ENCODE measurements around the gene ASF1A.
"Not testable (repeated sequence)": the region's sequence is repeated elsewhere in the genome, so short reads cannot be mapped to it uniquely, and the experiment has no call there.

ASF1A gene

DNA sequence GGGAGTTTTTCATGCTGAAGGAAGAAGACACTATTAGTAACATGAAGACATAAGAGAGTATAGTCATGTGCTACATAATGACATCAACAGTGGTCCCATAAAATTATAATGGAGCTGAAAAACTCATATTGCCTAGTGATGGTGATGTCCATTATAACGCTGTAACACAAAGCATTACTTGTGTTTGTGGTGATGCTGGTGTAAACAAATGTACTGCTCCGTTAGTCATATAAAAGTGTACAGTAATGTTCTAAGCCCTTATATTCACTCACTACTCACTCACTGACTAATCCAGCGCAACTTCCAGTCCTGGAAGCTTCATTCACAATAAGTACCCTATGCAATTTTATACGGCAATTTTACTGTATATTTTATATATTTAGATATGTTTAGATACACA is 26.8 kb upstream of the ASF1A start:
- no peaks in the 10 kb centered on the region for H3K27me3 ChIP-seq (ENCODE audit: control insufficient read depth, insufficient read depth, low read length, poor library complexity, severe bottlenecking)
- H3K27ac ChIP-seq (ENCODE audit: insufficient read depth, low read depth, low read length, poor library complexity, severe bottlenecking) = no peak overlapping the region
- no peak overlapping the region for H3K4me3 ChIP-seq (ENCODE audit: insufficient read depth, low read depth, low read length)
- no peaks in the 10 kb centered on the region for H3K4me1 ChIP-seq (ENCODE audit: control insufficient read depth, insufficient read depth, low read length)
- 87 to 96% methylated on average over 3 to 4 of the region's 4 CpGs for WGBS, 2 experiments
- no peaks in the 10 kb centered on the region for H3K36me3 ChIP-seq (ENCODE audit: control insufficient read depth, insufficient read depth, low read length)
- no peaks in the 10 kb centered on the region for H3K9me3 ChIP-seq (ENCODE audit: control insufficient read depth, low read length)

DNA sequence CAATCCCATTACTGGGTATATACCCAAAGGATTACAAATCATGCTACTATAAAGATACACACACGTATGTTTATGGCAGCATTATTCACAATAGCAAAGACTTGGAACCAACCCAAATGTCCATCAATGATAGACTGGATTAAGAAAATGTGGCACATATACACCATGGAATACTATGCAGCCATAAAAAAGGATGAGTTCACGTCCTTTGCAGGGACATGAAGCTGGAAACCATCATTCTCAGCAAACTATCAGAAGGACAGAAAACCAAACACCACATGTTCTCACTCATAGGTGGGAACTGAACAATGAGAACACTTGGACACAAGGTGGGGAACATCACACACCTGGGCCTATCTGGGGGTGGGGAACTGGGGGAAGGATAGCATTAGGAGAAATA is 25.1 kb upstream of the ASF1A start:
- not testable (repeated sequence) for H3K4me1 ChIP-seq (ENCODE audit: control insufficient read depth, insufficient read depth, low read length); H3K4me3 ChIP-seq (ENCODE audit: insufficient read depth, low read depth, low read length); H3K9me3 ChIP-seq (ENCODE audit: control insufficient read depth, low read length); H3K27ac ChIP-seq (ENCODE audit: insufficient read depth, low read depth, low read length, poor library complexity, severe bottlenecking); H3K27me3 ChIP-seq (ENCODE audit: control insufficient read depth, insufficient read depth, low read length, poor library complexity, severe bottlenecking); H3K36me3 ChIP-seq (ENCODE audit: control insufficient read depth, insufficient read depth, low read length)
- 93% methylated on average over 2 of the region's 2 CpGs for WGBS, 2 experiments

GRCh38 chr6:118869350-118869749 is 24.6 kb upstream of the ASF1A start:
- H3K4me3 ChIP-seq (ENCODE audit: insufficient read depth, low read depth, low read length) = no peak overlapping the region
- 100% methylated on average over 1 of the region's 2 CpGs; no CpG with 5 or more reads in 1 of the 2 experiments for WGBS, 2 experiments
- H3K27ac ChIP-seq (ENCODE audit: insufficient read depth, low read depth, low read length, poor library complexity, severe bottlenecking) = no peak overlapping the region

GRCh38 chr6:118869894-118870589 is 23.9 kb upstream of the ASF1A start:
- Histone ChIP-seq H3K4me3 (ENCODE audit: insufficient read depth, low read depth, low read length) (no peak overlapping the region), H3K36me3 (ENCODE audit: control insufficient read depth, insufficient read depth, low read length) (no peaks in the 10 kb centered on the region), H3K9me3 (ENCODE audit: control insufficient read depth, low read length) (no peaks in the 10 kb centered on the region), H3K4me1 (ENCODE audit: control insufficient read depth, insufficient read depth, low read length) (no peaks in the 10 kb centered on the region), H3K27me3 (ENCODE audit: control insufficient read depth, insufficient read depth, low read length, poor library complexity, severe bottlenecking) (no peaks in the 10 kb centered on the region), H3K27ac (ENCODE audit: insufficient read depth, low read depth, low read length, poor library complexity, severe bottlenecking) (no peak overlapping the region)
- WGBS, 2 experiments = 96 to 100% methylated on average over 1 to 2 of the region's 2 CpGs

More at GRCh38 chr6:118869350-118869749, 24.6 kb upstream of the ASF1A start:
- no peaks in the 10 kb centered on the region for H3K36me3 ChIP-seq (ENCODE audit: control insufficient read depth, insufficient read depth, low read length)
- no peaks in the 10 kb centered on the region for H3K9me3 ChIP-seq (ENCODE audit: control insufficient read depth, low read length)
- H3K27me3 ChIP-seq (ENCODE audit: control insufficient read depth, insufficient read depth, low read length, poor library complexity, severe bottlenecking) = no peaks in the 10 kb centered on the region
- no peaks in the 10 kb centered on the region for H3K4me1 ChIP-seq (ENCODE audit: control insufficient read depth, insufficient read depth, low read length)

DNA sequence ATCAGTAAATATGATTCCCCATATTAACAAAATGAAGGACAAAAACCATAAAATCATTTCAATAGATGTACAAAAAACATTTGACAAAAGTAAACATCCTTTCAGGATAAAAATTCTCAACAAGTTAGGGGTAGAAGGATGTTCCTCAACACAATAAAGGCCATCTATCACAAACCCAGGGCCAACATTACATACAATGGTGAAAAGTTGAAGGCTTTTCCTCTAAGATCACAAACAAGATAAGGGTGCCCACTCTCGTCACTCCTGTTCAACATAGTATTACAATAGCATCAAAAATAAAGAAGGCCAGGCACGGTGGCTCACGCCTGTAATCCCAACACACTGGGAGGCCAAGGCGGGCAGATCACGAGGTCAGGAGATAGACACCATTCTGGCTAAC is 22.6 kb upstream of the ASF1A start:
- Histone ChIP-seq H3K27me3 (ENCODE audit: control insufficient read depth, insufficient read depth, low read length, poor library complexity, severe bottlenecking) (no peaks in the 10 kb centered on the region), H3K4me3 (ENCODE audit: insufficient read depth, low read depth, low read length) (no peak overlapping the region), H3K27ac (ENCODE audit: insufficient read depth, low read depth, low read length, poor library complexity, severe bottlenecking) (no peak overlapping the region), H3K36me3 (ENCODE audit: control insufficient read depth, insufficient read depth, low read length) (no peaks in the 10 kb centered on the region), H3K9me3 (ENCODE audit: control insufficient read depth, low read length) (no peaks in the 10 kb centered on the region), H3K4me1 (ENCODE audit: control insufficient read depth, insufficient read depth, low read length) (no peaks in the 10 kb centered on the region)
- WGBS, 2 experiments = 90 to 95% methylated on average over 5 of the region's 5 CpGs

DNA sequence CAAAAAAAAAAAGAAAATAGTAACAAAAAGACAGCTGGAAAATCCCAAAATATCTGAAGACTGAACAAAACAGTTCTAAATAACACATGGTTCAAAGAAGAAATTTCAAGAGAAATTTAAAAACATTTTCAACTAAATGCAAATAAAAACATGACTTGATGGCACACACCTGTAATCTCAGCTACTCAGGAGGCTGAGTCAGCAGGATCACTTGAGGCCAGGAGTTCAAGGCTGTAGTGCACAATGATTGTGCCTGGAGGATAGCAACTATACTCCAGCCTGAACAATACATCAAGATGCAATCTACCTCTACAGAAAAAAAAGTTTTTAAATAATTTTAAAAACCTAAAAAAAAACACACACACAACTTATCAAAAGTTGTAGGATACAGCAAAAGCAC is 21.6 kb upstream of the ASF1A start:
- H3K27me3 ChIP-seq (ENCODE audit: control insufficient read depth, insufficient read depth, low read length, poor library complexity, severe bottlenecking) = no peaks in the 10 kb centered on the region
- no peak overlapping the region for H3K27ac ChIP-seq (ENCODE audit: insufficient read depth, low read depth, low read length, poor library complexity, severe bottlenecking)
- no peak overlapping the region for H3K4me3 ChIP-seq (ENCODE audit: insufficient read depth, low read depth, low read length)
- no peaks in the 10 kb centered on the region for H3K4me1 ChIP-seq (ENCODE audit: control insufficient read depth, insufficient read depth, low read length)
- no peaks in the 10 kb centered on the region for H3K36me3 ChIP-seq (ENCODE audit: control insufficient read depth, insufficient read depth, low read length)
- no peaks in the 10 kb centered on the region for H3K9me3 ChIP-seq (ENCODE audit: control insufficient read depth, low read length)

- no peak overlapping the region for H3K4me3 ChIP-seq (ENCODE audit: insufficient read depth, low read depth, low read length)
- no peaks in the 10 kb centered on the region for H3K9me3 ChIP-seq (ENCODE audit: control insufficient read depth, low read length)
- no peak overlapping the region for H3K27ac ChIP-seq (ENCODE audit: insufficient read depth, low read depth, low read length, poor library complexity, severe bottlenecking)
- H3K36me3 ChIP-seq (ENCODE audit: control insufficient read depth, insufficient read depth, low read length) = no peaks in the 10 kb centered on the region
- 89 to 90% methylated on average over 2 of the region's 2 CpGs for WGBS, 2 experiments
- H3K4me1 ChIP-seq (ENCODE audit: control insufficient read depth, insufficient read depth, low read length) = no peaks in the 10 kb centered on the region
- no peaks in the 10 kb centered on the region for H3K27me3 ChIP-seq (ENCODE audit: control insufficient read depth, insufficient read depth, low read length, poor library complexity, severe bottlenecking)
Observed at GRCh38 chr6:118872726-118873125, 21.2 kb upstream of the ASF1A start.

DNA sequence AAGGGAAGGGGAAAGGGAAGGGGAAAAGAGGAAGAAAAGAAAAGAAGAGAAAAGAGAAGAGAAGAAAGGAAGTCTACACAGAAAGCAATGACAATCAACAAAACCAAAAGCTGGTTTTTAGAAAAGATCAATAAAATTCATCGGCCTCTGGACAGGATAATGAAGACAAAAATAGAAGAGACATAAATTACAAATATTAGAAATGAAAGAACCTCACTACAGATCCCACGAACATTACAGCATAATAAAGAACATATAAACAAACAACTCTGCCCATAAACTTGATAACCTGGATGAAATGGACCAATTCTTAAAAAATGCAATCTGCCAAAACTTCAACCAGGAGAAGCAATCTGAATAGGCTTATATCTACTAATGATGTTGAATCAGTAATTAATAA is 20.7 kb upstream of the ASF1A start:
- Histone ChIP-seq H3K36me3 (ENCODE audit: control insufficient read depth, insufficient read depth, low read length) (no peaks in the 10 kb centered on the region), H3K4me3 (ENCODE audit: insufficient read depth, low read depth, low read length) (no peak overlapping the region), H3K27me3 (ENCODE audit: control insufficient read depth, insufficient read depth, low read length, poor library complexity, severe bottlenecking) (no peaks in the 10 kb centered on the region), H3K9me3 (ENCODE audit: control insufficient read depth, low read length) (no peaks in the 10 kb centered on the region), H3K4me1 (ENCODE audit: control insufficient read depth, insufficient read depth, low read length) (no peaks in the 10 kb centered on the region), H3K27ac (ENCODE audit: insufficient read depth, low read depth, low read length, poor library complexity, severe bottlenecking) (no peak overlapping the region)
- 95 to 100% methylated on average over 1 of the region's 2 CpGs for WGBS, 2 experiments

DNA sequence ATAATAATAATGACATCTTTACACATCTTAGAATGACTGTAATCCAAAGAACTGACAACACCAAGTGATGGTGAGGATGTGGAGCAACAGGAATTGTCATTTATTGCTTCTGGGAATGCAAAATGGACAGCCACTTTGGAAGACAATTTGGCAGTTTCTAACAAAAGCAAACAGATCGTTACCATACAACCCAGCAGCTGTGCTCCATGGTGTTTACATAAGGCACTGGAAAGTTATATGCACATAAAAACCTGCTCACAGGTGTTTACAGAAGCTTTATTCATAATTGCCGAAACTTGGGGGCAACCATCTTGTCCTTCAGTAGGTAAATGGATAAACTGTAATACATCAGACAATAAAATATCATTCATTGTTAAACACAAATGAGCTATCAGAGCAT is 18.3 kb upstream of the ASF1A start:
- Histone ChIP-seq H3K4me1 (ENCODE audit: control insufficient read depth, insufficient read depth, low read length) (no peaks in the 10 kb centered on the region), H3K36me3 (ENCODE audit: control insufficient read depth, insufficient read depth, low read length) (no peaks in the 10 kb centered on the region), H3K27me3 (ENCODE audit: control insufficient read depth, insufficient read depth, low read length, poor library complexity, severe bottlenecking) (no peaks in the 10 kb centered on the region), H3K9me3 (ENCODE audit: control insufficient read depth, low read length) (no peaks in the 10 kb centered on the region), H3K27ac (ENCODE audit: insufficient read depth, low read depth, low read length, poor library complexity, severe bottlenecking) (no peak overlapping the region), H3K4me3 (ENCODE audit: insufficient read depth, low read depth, low read length) (no peak overlapping the region)
- 92 to 94% methylated on average over 1 to 2 of the region's 2 CpGs for WGBS, 2 experiments

DNA sequence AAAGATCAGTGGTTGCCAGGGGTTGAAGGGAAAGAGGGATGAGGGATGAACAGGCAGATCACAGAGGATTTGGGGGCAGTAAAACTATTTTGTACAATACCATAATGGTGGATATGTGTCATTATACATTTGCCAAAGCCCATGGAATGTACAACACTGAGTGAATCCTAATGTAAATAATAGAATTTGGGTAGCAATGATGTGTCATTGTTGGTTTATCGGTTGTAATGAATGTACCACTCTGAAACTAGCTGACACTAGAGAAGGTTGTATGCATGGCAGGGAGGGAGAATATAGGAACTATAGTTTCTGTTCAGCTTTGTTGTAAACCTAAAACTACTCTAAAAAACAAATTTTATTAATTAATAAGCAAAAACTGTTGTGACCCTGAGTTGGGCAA is 17.8 kb upstream of the ASF1A start:
- no peak overlapping the region for H3K4me3 ChIP-seq (ENCODE audit: insufficient read depth, low read depth, low read length)
- H3K9me3 ChIP-seq (ENCODE audit: control insufficient read depth, low read length) = no peaks in the 10 kb centered on the region
- no peaks in the 10 kb centered on the region for H3K36me3 ChIP-seq (ENCODE audit: control insufficient read depth, insufficient read depth, low read length)
- no peaks in the 10 kb centered on the region for H3K4me1 ChIP-seq (ENCODE audit: control insufficient read depth, insufficient read depth, low read length)
- 86 to 95% methylated on average over 1 of the region's 1 CpG for WGBS, 2 experiments
- no peak overlapping the region for H3K27ac ChIP-seq (ENCODE audit: insufficient read depth, low read depth, low read length, poor library complexity, severe bottlenecking)
- H3K27me3 ChIP-seq (ENCODE audit: control insufficient read depth, insufficient read depth, low read length, poor library complexity, severe bottlenecking) = no peaks in the 10 kb centered on the region

- no peak overlapping the region for H3K4me3 ChIP-seq (ENCODE audit: insufficient read depth, low read depth, low read length)
- no peaks in the 10 kb centered on the region for H3K27me3 ChIP-seq (ENCODE audit: control insufficient read depth, insufficient read depth, low read length, poor library complexity, severe bottlenecking)
- no peak overlapping the region for H3K27ac ChIP-seq (ENCODE audit: insufficient read depth, low read depth, low read length, poor library complexity, severe bottlenecking)
- no peaks in the 10 kb centered on the region for H3K9me3 ChIP-seq (ENCODE audit: control insufficient read depth, low read length)
- H3K36me3 ChIP-seq (ENCODE audit: control insufficient read depth, insufficient read depth, low read length) = no peaks in the 10 kb centered on the region
- H3K4me1 ChIP-seq (ENCODE audit: control insufficient read depth, insufficient read depth, low read length) = no peaks in the 10 kb centered on the region
Observed at GRCh38 chr6:118876814-118877213, 17.1 kb upstream of the ASF1A start.
